HepG2 (cell line): Measurements from ENCODE around the gene DLG2. TPM values are rescaled to one million over a fixed set of nuclear protein-coding genes. Genes with fewer than 3 reads are reported as not detected.

ENCODE experiments used
- ATAC-seq: fragments of 200-7000 bp; cut with Tn5 transposase; 3 replicates; pipeline ENCODE4 v1.9.1; 2020; ENCODE audit warnings: mild to moderate bottlenecking, moderate library complexity
- BruUV-seq: library from RNA; stranded (reverse); fragments of 400-500 nt; replicated peaks from 2 replicates; lab custom pipeline; 2021; lab: Mats Ljungman, UMichigan
- CTCF ChIA-PET: fragments of 300-600 bp; formaldehyde crosslinking; extraction: SDS; loops from one replicate; lab custom pipeline; 2021; ENCODE audit warnings: low total read pairs, inconsistent platforms, low intra/inter-chr PET ratio; lab: Yijun Ruan, JAX
- POLR2A ChIA-PET: fragments of 350-600 bp; sonication (Branson Sonifier 250); formaldehyde crosslinking; loops from one replicate; lab custom pipeline; 2020; ENCODE audit warnings: antibody characterized with exemption, inconsistent platforms; lab: Yijun Ruan, JAX
- DNase-seq: peaks from one replicate; pipeline ENCODE4 v3.0.0-alpha.2; 2015; ENCODE audit warnings: low spot score
- FAIRE-seq: peaks from 3 replicates; lab custom pipeline; 2011; peaks lifted over from hg19 to GRCh38; lab: Jason Lieb, UNC
- H2AFZ ChIP-seq: one replicate; pipeline ENCODE4 v1.6.1; 2011; ENCODE audit warnings: low read length, inconsistent platforms
- H3K27ac ChIP-seq: fragments of 300-600 bp; 3 replicates; pipeline ENCODE4 v1.8.0; 2011; ENCODE audit warnings: mixed run types, mild to moderate bottlenecking, mixed read lengths, low read length, inconsistent platforms; ENCODE audit not compliant: insufficient read depth; ENCODE audit errors: extremely low read length
- H3K27me3 ChIP-seq, 2 experiments: fragments of 200-600 bp in 1 of 2; 2 replicates in 1 of 2; 3 replicates in 1 of 2; pipeline versions ENCODE4 v1.6.0 to v1.8.0; 2011; ENCODE audit warnings: low read length in 2 of 2, mild to moderate bottlenecking in 2 of 2, moderate library complexity in 2 of 2, inconsistent platforms in 1 of 2; ENCODE audit not compliant: insufficient read depth in 2 of 2, control insufficient read depth in 1 of 2
- H3K36me3 ChIP-seq, 2 experiments: fragments of 200-600 bp in 1 of 2; replicated peaks in 1 of 2; 2 replicates in 1 of 2; 3 replicates in 1 of 2; pipeline versions ENCODE4 v1.5.1 to v1.8.0; 2011; ENCODE audit warnings: low read length in 2 of 2, inconsistent platforms in 1 of 2; ENCODE audit not compliant: insufficient read depth in 2 of 2, control insufficient read depth in 1 of 2
- H3K4me1 ChIP-seq: 2 replicates; pipeline ENCODE4 v1.5.1; 2012; ENCODE audit warnings: low read length, inconsistent platforms; ENCODE audit not compliant: insufficient read depth
- H3K4me2 ChIP-seq: 2 replicates; pipeline ENCODE4 v1.6.0; 2011; ENCODE audit warnings: low read depth, low read length, inconsistent platforms
- H3K4me3 ChIP-seq, 3 experiments: fragments of 200-600 bp in 1 of 3; sonication (generic), shearing (Covaris generic) in 1 of 3; replicated peaks in 1 of 3; 2 replicates each; pipeline ENCODE4 v1.5.1; 2011 to 2016; ENCODE audit warnings: low read length in 3 of 3, inconsistent platforms in 2 of 3, low read depth in 2 of 3, mild to moderate bottlenecking in 2 of 3, control low read depth in 1 of 3, mixed read lengths in 1 of 3; ENCODE audit not compliant: insufficient read depth in 1 of 3
- H3K79me2 ChIP-seq: one replicate; pipeline ENCODE4 v1.6.1; 2011; ENCODE audit warnings: low read length, inconsistent platforms; ENCODE audit not compliant: insufficient read depth
- H3K9ac ChIP-seq: 2 replicates; pipeline ENCODE4 v1.6.0; 2011; ENCODE audit warnings: mild to moderate bottlenecking, low read depth, low read length, inconsistent platforms; ENCODE audit not compliant: insufficient read depth
- H3K9me3 ChIP-seq: 2 replicates; pipeline ENCODE4 v1.5.1; 2012; ENCODE audit warnings: mild to moderate bottlenecking, low read length
- H4K20me1 ChIP-seq: 2 replicates; pipeline ENCODE4 v1.6.0; 2011; ENCODE audit warnings: inconsistent platforms, mild to moderate bottlenecking, low read length, moderate library complexity; ENCODE audit not compliant: insufficient read depth
- CEBPG ChIP-seq: IDR thresholded peaks from 2 replicates; pipeline ENCODE4 v1.6.1; 2016
- HES4 ChIP-seq: sonication (generic); formaldehyde crosslinking; IDR thresholded peaks from 2 replicates; pipeline ENCODE4 v1.9.0; 2021; ENCODE audit warnings: mild to moderate bottlenecking, missing genetic modification reagents, borderline replicate concordance
- KAT7 ChIP-seq: IDR thresholded peaks from 2 replicates; pipeline ENCODE4 v1.6.1; 2018; ENCODE audit warnings: borderline replicate concordance, missing compliant biosample characterization
- KLF9 ChIP-seq: IDR thresholded peaks from 2 replicates; pipeline ENCODE4 v1.6.1; 2016; ENCODE audit warnings: low read depth
- NR2F2 ChIP-seq: IDR thresholded peaks from 2 replicates; pipeline ENCODE4 v1.6.1; 2012; ENCODE audit warnings: low read depth, inconsistent platforms, borderline replicate concordance
- NRL ChIP-seq: sonication (generic); formaldehyde crosslinking; IDR thresholded peaks from 2 replicates; pipeline ENCODE4 v1.5.0; 2020; ENCODE audit warnings: missing genetic modification reagents, mild to moderate bottlenecking, moderate library complexity, borderline replicate concordance
- PRMT3 ChIP-seq: sonication (generic); formaldehyde crosslinking; IDR thresholded peaks from 2 replicates; pipeline ENCODE4 v1.8.1; 2022; ENCODE audit warnings: low read depth, mild to moderate bottlenecking, moderate library complexity, missing genetic modification reagents, borderline replicate concordance
- ZNF33A ChIP-seq: sonication (generic); formaldehyde crosslinking; IDR thresholded peaks from 2 replicates; pipeline ENCODE4 v1.5.1; 2020; ENCODE audit warnings: missing genetic modification reagents, mild to moderate bottlenecking, moderate library complexity, borderline replicate concordance
- ZNF362 ChIP-seq: sonication (generic); formaldehyde crosslinking; IDR thresholded peaks from 2 replicates; pipeline ENCODE4 v1.4.0; 2020; ENCODE audit warnings: missing genetic modification reagents, mild to moderate bottlenecking, borderline replicate concordance
- ZNF562 ChIP-seq: sonication (generic); formaldehyde crosslinking; IDR thresholded peaks from 2 replicates; pipeline ENCODE4 v1.8.0; 2022; ENCODE audit warnings: missing genetic modification reagents, borderline replicate concordance
- ZNF749 ChIP-seq: sonication (generic); formaldehyde crosslinking; IDR thresholded peaks from 2 replicates; pipeline ENCODE4 v1.8.0; 2022; ENCODE audit warnings: mild to moderate bottlenecking, missing genetic modification reagents, moderate library complexity, borderline replicate concordance
- ZNF775 ChIP-seq: sonication (generic); formaldehyde crosslinking; IDR thresholded peaks from 2 replicates; pipeline ENCODE4 v1.4.0; 2020; ENCODE audit warnings: missing genetic modification reagents, mild to moderate bottlenecking, moderate library complexity, borderline replicate concordance
- WGBS: methylation state at CpG from one replicate; pipeline ENCODE4 v1.1.6; 2017; ENCODE audit warnings: low lambda C conversion rate; 5-methylcytosine and 5-hydroxymethylcytosine counted together
- in situ Hi-C: cut with HindIII; loops from 2 replicates; pipeline ENCODE4 v1.10.0; 2017; ENCODE audit warnings: low pct_unique_long_range_greater_than_20kb; ENCODE audit not compliant: extremely low pct_ligation_motif_present
- intact Hi-C: fragments of 100-400 bp; cut with micrococcal nuclease; formaldehyde crosslinking; loops from one replicate; pipeline ENCODE4 v1.10.0; 2022; ENCODE audit not compliant: unreplicated experiment
- polyA plus RNA-seq, 8 experiments: library from polyadenylated mRNA; depleted of rRNA in 3 of 8; stranded (reverse) in 7 of 8; unstranded in 1 of 8; fragments of >200 nt; fragmentation: Illumina TruSeq in 4 of 8; extraction: Trizol in 4 of 8; gene quantifications; 2 replicates each; pipeline versions ENCODE4 v1.2.1 to v1.2.3, GENCODE V29; 2011 to 2016; ENCODE audit warnings: low read depth in 4 of 8, missing spikeins in 1 of 8, mixed read lengths in 1 of 8; ENCODE audit not compliant: insufficient read depth in 1 of 8
- total RNA-seq, 5 experiments: library from RNA; depleted of rRNA; stranded (reverse); fragments of >200 nt; fragmentation: Illumina TruSeq; extraction: Trizol; gene quantifications; 2 replicates each; pipeline ENCODE4 v1.2.3, GENCODE V29; 2016; ENCODE audit warnings: low read depth in 1 of 5
- TF ChIP-seq, protein P1 (sequence below): sonication (generic); formaldehyde crosslinking; IDR thresholded peaks from 2 replicates; pipeline ENCODE4 v1.4.0; 2020; ENCODE audit warnings: missing genetic modification reagents, borderline replicate concordance
- TF ChIP-seq, protein P2 (sequence below): sonication (generic); formaldehyde crosslinking; IDR thresholded peaks from 2 replicates; pipeline ENCODE4 v1.5.0; 2020; ENCODE audit warnings: missing genetic modification reagents

DLG2 gene
- total and polyA plus RNA-seq, 2 of the 13 experiments (the other 11 are each of a cell fraction or from before 2014, with no cell fraction given), result 0.46 to 1.0 TPM

DNA sequence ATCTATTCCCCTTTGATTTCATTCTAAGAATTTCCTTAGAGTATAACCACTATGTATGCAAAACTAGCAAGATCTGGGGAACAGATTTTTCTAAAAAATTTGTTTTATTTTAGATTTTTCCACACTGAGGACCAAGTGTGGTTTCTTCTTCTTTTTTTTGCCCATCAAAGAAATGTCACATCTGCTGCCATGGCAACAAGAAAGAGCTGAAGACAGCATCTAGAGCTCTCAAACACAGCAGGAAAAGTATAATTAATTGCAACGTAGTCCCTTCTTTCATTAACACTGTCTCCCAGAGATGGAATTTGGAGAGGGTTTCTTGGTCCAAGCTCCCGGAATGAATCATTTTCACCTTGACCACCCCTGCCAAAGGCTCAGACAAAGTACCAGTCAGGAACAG, 2084.3 kb downstream of the DLG2 start:
- H3K4me1 ChIP-seq, result no peaks in the 10 kb centered on the region
- no peak for DNase-seq
- POLR2A ChIA-PET, result no interaction called here
- FAIRE-seq, result no peak
- TF ChIP-seq NRL (CRISPR knock-in tag) (no peak), ZNF562 (no peak), HES4 (no peak), ZNF775 (CRISPR knock-in tag) (no peak), ZNF749 (no peak), KLF9 (no peak), ZNF362 (CRISPR knock-in tag) (no peak), ZNF33A (CRISPR knock-in tag) (no peak), NR2F2 (no peak), PRMT3 (CRISPR knock-in tag) (no peak), CEBPG (CRISPR knock-in tag) (no peak), KAT7 (CRISPR knock-in tag) (no peak)
- TF ChIP-seq, protein P1, sequence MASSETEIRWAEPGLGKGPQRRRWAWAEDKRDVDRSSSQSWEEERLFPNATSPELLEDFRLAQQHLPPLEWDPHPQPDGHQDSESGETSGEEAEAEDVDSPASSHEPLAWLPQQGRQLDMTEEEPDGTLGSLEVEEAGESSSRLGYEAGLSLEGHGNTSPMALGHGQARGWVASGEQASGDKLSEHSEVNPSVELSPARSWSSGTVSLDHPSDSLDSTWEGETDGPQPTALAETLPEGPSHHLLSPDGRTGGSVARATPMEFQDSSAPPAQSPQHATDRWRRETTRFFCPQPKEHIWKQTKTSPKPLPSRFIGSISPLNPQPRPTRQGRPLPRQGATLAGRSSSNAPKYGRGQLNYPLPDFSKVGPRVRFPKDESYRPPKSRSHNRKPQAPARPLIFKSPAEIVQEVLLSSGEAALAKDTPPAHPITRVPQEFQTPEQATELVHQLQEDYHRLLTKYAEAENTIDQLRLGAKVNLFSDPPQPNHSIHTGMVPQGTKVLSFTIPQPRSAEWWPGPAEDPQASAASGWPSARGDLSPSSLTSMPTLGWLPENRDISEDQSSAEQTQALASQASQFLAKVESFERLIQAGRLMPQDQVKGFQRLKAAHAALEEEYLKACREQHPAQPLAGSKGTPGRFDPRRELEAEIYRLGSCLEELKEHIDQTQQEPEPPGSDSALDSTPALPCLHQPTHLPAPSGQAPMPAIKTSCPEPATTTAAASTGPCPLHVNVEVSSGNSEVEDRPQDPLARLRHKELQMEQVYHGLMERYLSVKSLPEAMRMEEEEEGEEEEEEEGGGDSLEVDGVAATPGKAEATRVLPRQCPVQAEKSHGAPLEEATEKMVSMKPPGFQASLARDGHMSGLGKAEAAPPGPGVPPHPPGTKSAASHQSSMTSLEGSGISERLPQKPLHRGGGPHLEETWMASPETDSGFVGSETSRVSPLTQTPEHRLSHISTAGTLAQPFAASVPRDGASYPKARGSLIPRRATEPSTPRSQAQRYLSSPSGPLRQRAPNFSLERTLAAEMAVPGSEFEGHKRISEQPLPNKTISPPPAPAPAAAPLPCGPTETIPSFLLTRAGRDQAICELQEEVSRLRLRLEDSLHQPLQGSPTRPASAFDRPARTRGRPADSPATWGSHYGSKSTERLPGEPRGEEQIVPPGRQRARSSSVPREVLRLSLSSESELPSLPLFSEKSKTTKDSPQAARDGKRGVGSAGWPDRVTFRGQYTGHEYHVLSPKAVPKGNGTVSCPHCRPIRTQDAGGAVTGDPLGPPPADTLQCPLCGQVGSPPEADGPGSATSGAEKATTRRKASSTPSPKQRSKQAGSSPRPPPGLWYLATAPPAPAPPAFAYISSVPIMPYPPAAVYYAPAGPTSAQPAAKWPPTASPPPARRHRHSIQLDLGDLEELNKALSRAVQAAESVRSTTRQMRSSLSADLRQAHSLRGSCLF (CRISPR knock-in tag), result no peak
- TF ChIP-seq, protein P2, sequence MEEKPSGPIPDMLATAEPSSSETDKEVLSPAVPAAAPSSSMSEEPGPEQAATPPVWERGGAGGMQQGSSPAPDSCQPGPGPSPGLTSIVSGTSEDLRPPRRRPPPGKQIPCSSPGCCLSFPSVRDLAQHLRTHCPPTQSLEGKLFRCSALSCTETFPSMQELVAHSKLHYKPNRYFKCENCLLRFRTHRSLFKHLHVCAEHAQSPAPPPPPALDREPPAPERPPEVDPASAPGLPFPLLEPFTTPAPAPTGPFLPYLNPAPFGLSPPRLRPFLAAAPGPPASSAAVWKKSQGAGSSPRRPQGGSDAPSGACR (CRISPR knock-in tag), result no peak
- H3K27me3 ChIP-seq, result no peaks in the 10 kb centered on the region
- no TSS peak for BruUV-seq
- no peak overlapping the region for H3K4me3 ChIP-seq
- WGBS, result 0% methylated on average over 2 of the region's 2 CpGs
- no peak overlapping the region for H3K4me2 ChIP-seq
- no peaks in the 10 kb centered on the region for H3K79me2 ChIP-seq
- intact Hi-C loops, result loop anchor here (2.0 kb wide), 1 partner anchor 28 kb away; no protein-coding TSS in a partner anchor
- H4K20me1 ChIP-seq, result no peaks in the 10 kb centered on the region
- in situ Hi-C loops, result no loop called here
- H3K9me3 ChIP-seq, result no peaks in the 10 kb centered on the region
- no peak overlapping the region for H3K9ac ChIP-seq
- no peak overlapping the region for H2AFZ ChIP-seq
- H3K36me3 ChIP-seq, result no peaks in the 10 kb centered on the region
- ATAC-seq, result no peak
- no peak overlapping the region for H3K27ac ChIP-seq
- CTCF ChIA-PET, result no interaction called here
